HepG2 (cell line): ENCODE results near the gene CAPN10. TPM values are rescaled to one million over a fixed set of nuclear protein-coding genes. Genes with fewer than 3 reads are reported as not detected.

ENCODE experiments used
- DNMT3B ChIP-seq: conservative IDR thresholded peaks from 2 replicates; pipeline ENCODE4 v1.6.1; 2016; ENCODE audit warnings: missing biosample characterization, control low read depth
- HNF4G ChIP-seq, 2 experiments: sonication (generic) in 1 of 2; formaldehyde crosslinking in 1 of 2; IDR thresholded peaks; 2 replicates each; pipeline versions ENCODE4 v1.4.0 to v1.6.1; 2011 to 2020; ENCODE audit warnings: borderline replicate concordance in 2 of 2, low read depth in 2 of 2, mild to moderate bottlenecking in 2 of 2, low read length in 1 of 2, missing genetic modification reagents in 1 of 2, moderate library complexity in 1 of 2
- MTA1 ChIP-seq: sonication (generic); formaldehyde crosslinking; IDR thresholded peaks from 2 replicates; pipeline ENCODE4 v1.4.0; 2020; ENCODE audit warnings: missing genetic modification reagents, mild to moderate bottlenecking, borderline replicate concordance
- MTF2 ChIP-seq: sonication (generic); formaldehyde crosslinking; IDR thresholded peaks from 2 replicates; pipeline ENCODE4 v1.5.0; 2020; ENCODE audit warnings: missing genetic modification reagents, borderline replicate concordance
- NFIB ChIP-seq: sonication (generic); formaldehyde crosslinking; IDR thresholded peaks from 2 replicates; pipeline ENCODE4 v1.9.0; 2021; ENCODE audit warnings: missing genetic modification reagents, mild to moderate bottlenecking, borderline replicate concordance
- RBM22 ChIP-seq: fragments of 200-400 bp; formaldehyde crosslinking; optimal IDR thresholded peaks from 2 replicates; pipeline ENCODE3; 2017; ENCODE audit warnings: mild to moderate bottlenecking, low read length, moderate library complexity
- RFXANK ChIP-seq: IDR thresholded peaks from 2 replicates; pipeline ENCODE4 v1.6.1; 2016
- SALL1 ChIP-seq: sonication (generic); formaldehyde crosslinking; IDR thresholded peaks from 2 replicates; pipeline ENCODE4 v1.8.0; 2022; ENCODE audit warnings: mild to moderate bottlenecking, missing genetic modification reagents
- ZNF24 ChIP-seq: fragments of 450-650 bp; IDR thresholded peaks from 2 replicates; pipeline ENCODE4 v1.6.1; 2017; ENCODE audit warnings: antibody characterized with exemption, mild to moderate bottlenecking
- ZNF44 ChIP-seq: sonication (generic); formaldehyde crosslinking; IDR thresholded peaks from 2 replicates; pipeline ENCODE4 v1.5.1; 2020; ENCODE audit warnings: mild to moderate bottlenecking, missing genetic modification reagents
- ZNF547 ChIP-seq: sonication (generic); formaldehyde crosslinking; IDR thresholded peaks from 2 replicates; pipeline ENCODE4 v1.5.1; 2020; ENCODE audit warnings: mild to moderate bottlenecking, missing genetic modification reagents
- ZNF550 ChIP-seq: sonication (generic); formaldehyde crosslinking; IDR thresholded peaks from 2 replicates; pipeline ENCODE4 v1.4.0; 2020; ENCODE audit warnings: mild to moderate bottlenecking, missing genetic modification reagents, borderline replicate concordance
- ZNF598 ChIP-seq: sonication (generic); formaldehyde crosslinking; IDR thresholded peaks from 2 replicates; pipeline ENCODE4 v1.5.1; 2020; ENCODE audit warnings: mild to moderate bottlenecking, missing genetic modification reagents, borderline replicate concordance
- polyA plus RNA-seq, 8 experiments: library from polyadenylated mRNA; depleted of rRNA in 3 of 8; stranded (reverse) in 7 of 8; unstranded in 1 of 8; fragments of >200 nt; fragmentation: Illumina TruSeq in 4 of 8; extraction: Trizol in 4 of 8; gene quantifications; 2 replicates each; pipeline versions ENCODE4 v1.2.1 to v1.2.3, GENCODE V29; 2011 to 2016; ENCODE audit warnings: low read depth in 4 of 8, missing spikeins in 1 of 8, mixed read lengths in 1 of 8; ENCODE audit not compliant: insufficient read depth in 1 of 8
- total RNA-seq, 5 experiments: library from RNA; depleted of rRNA; stranded (reverse); fragments of >200 nt; fragmentation: Illumina TruSeq; extraction: Trizol; gene quantifications; 2 replicates each; pipeline ENCODE4 v1.2.3, GENCODE V29; 2016; ENCODE audit warnings: low read depth in 1 of 5
- TF ChIP-seq, protein P1 (sequence below): sonication (generic); formaldehyde crosslinking; IDR thresholded peaks from 2 replicates; pipeline ENCODE4 v1.5.0; 2020; ENCODE audit warnings: mild to moderate bottlenecking, missing genetic modification reagents
- TF ChIP-seq, protein P2 (sequence below): IDR thresholded peaks from 2 replicates; pipeline ENCODE4 v1.6.1; 2016; ENCODE audit warnings: low read depth, borderline replicate concordance
- TF ChIP-seq, protein P3 (sequence below): sonication (generic); formaldehyde crosslinking; IDR thresholded peaks from 2 replicates; pipeline ENCODE4 v1.5.1; 2020; ENCODE audit warnings: mild to moderate bottlenecking, moderate library complexity, missing genetic modification reagents
- TF ChIP-seq, protein P4 (sequence below): IDR thresholded peaks from 2 replicates; pipeline ENCODE4 v1.6.1; 2018; ENCODE audit warnings: missing genetic modification reagents, mild to moderate bottlenecking, missing compliant biosample characterization
- TF ChIP-seq, protein P5 (sequence below): sonication (generic); formaldehyde crosslinking; IDR thresholded peaks from 2 replicates; pipeline ENCODE4 v1.9.0; 2021; ENCODE audit warnings: missing genetic modification reagents, borderline replicate concordance

Gene CAPN10
- total and polyA plus RNA-seq, 2 of the 13 experiments (the other 11 are each of a cell fraction or from before 2014, with no cell fraction given) = 27.6 to 32.4 TPM

DNA sequence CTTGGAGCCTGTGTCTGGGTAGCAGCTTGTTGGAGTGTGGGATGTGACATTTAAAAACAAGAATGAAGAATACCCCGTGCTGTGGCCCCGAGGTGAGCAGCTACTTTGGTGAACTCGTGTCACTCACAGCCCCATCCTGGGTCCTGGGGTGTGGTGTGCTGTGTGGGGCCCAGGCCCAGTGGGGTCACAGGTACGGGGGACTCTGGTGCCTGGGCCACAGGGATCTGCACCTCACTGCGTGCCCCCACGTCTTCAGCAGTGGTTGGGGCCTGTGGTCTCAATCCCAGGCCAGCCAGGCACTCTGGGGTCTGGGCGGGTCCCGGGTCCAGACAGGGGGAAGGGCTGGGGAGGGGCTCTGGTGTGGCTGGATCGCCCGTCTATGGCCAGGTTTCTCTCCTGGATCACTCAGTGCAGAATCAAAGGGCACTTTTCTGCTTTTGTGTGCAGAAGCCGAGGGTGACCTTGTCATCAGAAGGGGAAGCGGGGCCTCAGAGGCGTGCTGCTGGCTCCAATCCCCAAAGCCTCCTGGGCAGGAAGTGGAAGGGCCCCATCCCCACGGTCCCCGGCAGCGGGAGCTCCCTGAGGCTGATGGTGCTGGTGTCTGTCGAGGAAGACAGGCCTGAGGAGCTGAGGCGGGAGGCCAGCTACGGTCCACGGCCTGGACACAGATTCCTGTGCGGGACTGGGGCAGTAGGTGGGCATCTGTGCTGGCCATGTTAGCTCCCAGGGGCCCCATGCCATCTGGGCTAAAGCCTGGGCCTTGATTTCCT, 40.2 kb downstream of the CAPN10 start (continued):
- TF ChIP-seq, protein P1, sequence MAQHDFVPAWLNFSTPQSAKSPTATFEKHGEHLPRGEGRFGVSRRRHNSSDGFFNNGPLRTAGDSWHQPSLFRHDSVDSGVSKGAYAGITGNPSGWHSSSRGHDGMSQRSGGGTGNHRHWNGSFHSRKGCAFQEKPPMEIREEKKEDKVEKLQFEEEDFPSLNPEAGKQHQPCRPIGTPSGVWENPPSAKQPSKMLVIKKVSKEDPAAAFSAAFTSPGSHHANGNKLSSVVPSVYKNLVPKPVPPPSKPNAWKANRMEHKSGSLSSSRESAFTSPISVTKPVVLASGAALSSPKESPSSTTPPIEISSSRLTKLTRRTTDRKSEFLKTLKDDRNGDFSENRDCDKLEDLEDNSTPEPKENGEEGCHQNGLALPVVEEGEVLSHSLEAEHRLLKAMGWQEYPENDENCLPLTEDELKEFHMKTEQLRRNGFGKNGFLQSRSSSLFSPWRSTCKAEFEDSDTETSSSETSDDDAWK (CRISPR knock-in tag) = no peak
- TF ChIP-seq, protein P2, sequence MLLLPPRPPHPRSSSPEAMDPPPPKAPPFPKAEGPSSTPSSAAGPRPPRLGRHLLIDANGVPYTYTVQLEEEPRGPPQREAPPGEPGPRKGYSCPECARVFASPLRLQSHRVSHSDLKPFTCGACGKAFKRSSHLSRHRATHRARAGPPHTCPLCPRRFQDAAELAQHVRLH (CRISPR knock-in tag) = peak; percentile 76; the same call in 1 of the 2 replicates
- TF ChIP-seq, protein P3, sequence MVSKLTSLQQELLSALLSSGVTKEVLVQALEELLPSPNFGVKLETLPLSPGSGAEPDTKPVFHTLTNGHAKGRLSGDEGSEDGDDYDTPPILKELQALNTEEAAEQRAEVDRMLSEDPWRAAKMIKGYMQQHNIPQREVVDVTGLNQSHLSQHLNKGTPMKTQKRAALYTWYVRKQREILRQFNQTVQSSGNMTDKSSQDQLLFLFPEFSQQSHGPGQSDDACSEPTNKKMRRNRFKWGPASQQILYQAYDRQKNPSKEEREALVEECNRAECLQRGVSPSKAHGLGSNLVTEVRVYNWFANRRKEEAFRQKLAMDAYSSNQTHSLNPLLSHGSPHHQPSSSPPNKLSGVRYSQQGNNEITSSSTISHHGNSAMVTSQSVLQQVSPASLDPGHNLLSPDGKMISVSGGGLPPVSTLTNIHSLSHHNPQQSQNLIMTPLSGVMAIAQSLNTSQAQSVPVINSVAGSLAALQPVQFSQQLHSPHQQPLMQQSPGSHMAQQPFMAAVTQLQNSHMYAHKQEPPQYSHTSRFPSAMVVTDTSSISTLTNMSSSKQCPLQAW (CRISPR knock-in tag) = peak; percentile 77
- TF ChIP-seq RFXANK (CRISPR knock-in tag) (0 out of 2 replicates have a peak, but pooled peaks have one; percentile 18), ZNF550 (CRISPR knock-in tag) (no peak), ZNF24 (no peak), DNMT3B (CRISPR knock-in tag) (no peak), RBM22 (no peak), ZNF547 (CRISPR knock-in tag) (no peak), SALL1 (peak; percentile 97), HNF4G (IDR thresholded peaks at IDR 0.05; ENCODE audit: borderline replicate concordance, low read depth, low read length) (peak; percentile 46; the same call in 1 of the 2 replicates), HNF4G (CRISPR knock-in tag; IDR thresholded peaks at IDR 0.05; ENCODE audit: borderline replicate concordance, low read depth) (no peak; the same call in 1 of the 2 replicates), MTF2 (CRISPR knock-in tag) (no peak; the same call in 1 of the 2 replicates), ZNF44 (CRISPR knock-in tag) (no peak), NFIB (CRISPR knock-in tag) (no peak), MTA1 (CRISPR knock-in tag) (peak; percentile 87; the same call in 1 of the 2 replicates), ZNF598 (CRISPR knock-in tag) (0 out of 2 replicates have a peak, but pooled peaks have one; percentile 18)
- TF ChIP-seq, protein P4, sequence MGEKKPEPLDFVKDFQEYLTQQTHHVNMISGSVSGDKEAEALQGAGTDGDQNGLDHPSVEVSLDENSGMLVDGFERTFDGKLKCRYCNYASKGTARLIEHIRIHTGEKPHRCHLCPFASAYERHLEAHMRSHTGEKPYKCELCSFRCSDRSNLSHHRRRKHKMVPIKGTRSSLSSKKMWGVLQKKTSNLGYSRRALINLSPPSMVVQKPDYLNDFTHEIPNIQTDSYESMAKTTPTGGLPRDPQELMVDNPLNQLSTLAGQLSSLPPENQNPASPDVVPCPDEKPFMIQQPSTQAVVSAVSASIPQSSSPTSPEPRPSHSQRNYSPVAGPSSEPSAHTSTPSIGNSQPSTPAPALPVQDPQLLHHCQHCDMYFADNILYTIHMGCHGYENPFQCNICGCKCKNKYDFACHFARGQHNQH (CRISPR knock-in tag) = peak; percentile 90
- TF ChIP-seq, protein P5, sequence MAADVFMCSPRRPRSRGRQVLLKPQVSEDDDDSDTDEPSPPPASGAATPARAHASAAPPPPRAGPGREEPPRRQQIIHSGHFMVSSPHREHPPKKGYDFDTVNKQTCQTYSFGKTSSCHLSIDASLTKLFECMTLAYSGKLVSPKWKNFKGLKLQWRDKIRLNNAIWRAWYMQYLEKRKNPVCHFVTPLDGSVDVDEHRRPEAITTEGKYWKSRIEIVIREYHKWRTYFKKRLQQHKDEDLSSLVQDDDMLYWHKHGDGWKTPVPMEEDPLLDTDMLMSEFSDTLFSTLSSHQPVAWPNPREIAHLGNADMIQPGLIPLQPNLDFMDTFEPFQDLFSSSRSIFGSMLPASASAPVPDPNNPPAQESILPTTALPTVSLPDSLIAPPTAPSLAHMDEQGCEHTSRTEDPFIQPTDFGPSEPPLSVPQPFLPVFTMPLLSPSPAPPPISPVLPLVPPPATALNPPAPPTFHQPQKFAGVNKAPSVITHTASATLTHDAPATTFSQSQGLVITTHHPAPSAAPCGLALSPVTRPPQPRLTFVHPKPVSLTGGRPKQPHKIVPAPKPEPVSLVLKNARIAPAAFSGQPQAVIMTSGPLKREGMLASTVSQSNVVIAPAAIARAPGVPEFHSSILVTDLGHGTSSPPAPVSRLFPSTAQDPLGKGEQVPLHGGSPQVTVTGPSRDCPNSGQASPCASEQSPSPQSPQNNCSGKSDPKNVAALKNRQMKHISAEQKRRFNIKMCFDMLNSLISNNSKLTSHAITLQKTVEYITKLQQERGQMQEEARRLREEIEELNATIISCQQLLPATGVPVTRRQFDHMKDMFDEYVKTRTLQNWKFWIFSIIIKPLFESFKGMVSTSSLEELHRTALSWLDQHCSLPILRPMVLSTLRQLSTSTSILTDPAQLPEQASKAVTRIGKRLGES = no peak
